Parathyroid adenoma (tissue), 2 donors: ENCODE data around the gene MAL.
A peak's percentile ranks its signal among the peaks of the same experiment; 100 is the strongest.

Experiments
- H2AFZ ChIP-seq: fragments of 300-600 bp; sonication (generic); one replicate; pipeline ENCODE4 v1.7.0; 2017; ENCODE audit warnings: antibody characterized with exemption, mild to moderate bottlenecking
- H3K27ac ChIP-seq: fragments of 300-600 bp; sonication (generic); one replicate; pipeline ENCODE4 v1.7.0; 2017
- H3K27me3 ChIP-seq: fragments of 300-600 bp; sonication (generic); one replicate; pipeline ENCODE4 v1.7.0; 2017; ENCODE audit warnings: low read length; ENCODE audit not compliant: control insufficient read depth, insufficient read depth
- H3K36me3 ChIP-seq: fragments of 300-600 bp; sonication (generic); one replicate; pipeline ENCODE4 v1.7.0; 2017; ENCODE audit warnings: low read length; ENCODE audit not compliant: control insufficient read depth, insufficient read depth
- H3K4me1 ChIP-seq: fragments of 300-600 bp; sonication (generic); one replicate; pipeline ENCODE4 v1.7.0; 2017; ENCODE audit warnings: control low read depth
- H3K4me2 ChIP-seq: fragments of 300-600 bp; sonication (generic); one replicate; pipeline ENCODE4 v1.7.0; 2017; ENCODE audit warnings: low read length
- H3K4me3 ChIP-seq: fragments of 300-600 bp; sonication (generic); one replicate; pipeline ENCODE4 v1.7.0; 2017; ENCODE audit warnings: low read depth, low read length
- H3K79me2 ChIP-seq: fragments of 300-600 bp; sonication (generic); one replicate; pipeline ENCODE4 v1.7.0; 2017; ENCODE audit warnings: control low read depth
- H3K9ac ChIP-seq: fragments of 300-600 bp; sonication (generic); one replicate; pipeline ENCODE4 v1.7.0; 2017; ENCODE audit warnings: mild to moderate bottlenecking
- H3K9me3 ChIP-seq: fragments of 300-600 bp; sonication (generic); one replicate; pipeline ENCODE4 v1.7.0; 2017; ENCODE audit warnings: low read length; ENCODE audit not compliant: control insufficient read depth
- TF ChIP-seq, protein P1 (sequence below): fragments of 300-600 bp; sonication (generic); IDR thresholded peaks from one replicate; pipeline ENCODE4 v1.7.0; 2017; ENCODE audit warnings: antibody characterized with exemption, mild to moderate bottlenecking
- donor health status: primary hyperparathyroidism.

Gene MAL

DNA sequence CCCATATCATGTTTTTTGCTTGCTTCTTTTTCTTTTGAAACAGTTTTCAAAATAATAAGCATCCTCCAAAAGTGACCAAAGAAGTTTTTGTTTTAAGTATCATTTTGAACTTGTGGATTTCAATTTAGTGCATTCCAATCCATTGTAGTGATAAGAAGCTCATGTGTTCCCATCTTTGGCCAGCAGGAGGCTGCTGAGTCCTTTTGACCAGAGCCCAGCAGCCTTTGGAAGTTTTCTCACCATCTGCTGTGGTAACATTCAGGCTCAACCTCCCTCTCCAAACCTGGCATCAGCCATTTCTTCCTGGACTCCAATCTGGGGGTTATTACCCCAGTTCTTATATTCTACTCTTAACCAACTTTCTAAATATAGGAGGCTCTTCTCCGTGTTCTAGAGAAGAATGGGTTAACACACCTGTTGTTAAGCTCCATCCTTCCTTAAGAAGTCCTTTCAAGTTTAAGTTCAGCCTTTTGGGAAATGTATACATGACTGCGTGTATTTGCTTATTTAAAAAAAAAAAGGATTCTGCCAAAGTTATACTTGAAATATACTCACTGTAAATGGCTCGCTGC is 39.0 kb upstream of the MAL start:
- Histone ChIP-seq H3K36me3 (no peaks in the 10 kb centered on the region), H2AFZ (no peak overlapping the region), H3K4me2 (no peak overlapping the region), H3K27ac (no peak overlapping the region), H3K27me3 (no peaks in the 10 kb centered on the region), H3K9ac (no peak overlapping the region), H3K79me2 (no peaks in the 10 kb centered on the region), H3K4me1 (no peaks in the 10 kb centered on the region), H3K4me3 (no peak overlapping the region), H3K9me3 (no peaks in the 10 kb centered on the region)
- TF ChIP-seq, protein P1, sequence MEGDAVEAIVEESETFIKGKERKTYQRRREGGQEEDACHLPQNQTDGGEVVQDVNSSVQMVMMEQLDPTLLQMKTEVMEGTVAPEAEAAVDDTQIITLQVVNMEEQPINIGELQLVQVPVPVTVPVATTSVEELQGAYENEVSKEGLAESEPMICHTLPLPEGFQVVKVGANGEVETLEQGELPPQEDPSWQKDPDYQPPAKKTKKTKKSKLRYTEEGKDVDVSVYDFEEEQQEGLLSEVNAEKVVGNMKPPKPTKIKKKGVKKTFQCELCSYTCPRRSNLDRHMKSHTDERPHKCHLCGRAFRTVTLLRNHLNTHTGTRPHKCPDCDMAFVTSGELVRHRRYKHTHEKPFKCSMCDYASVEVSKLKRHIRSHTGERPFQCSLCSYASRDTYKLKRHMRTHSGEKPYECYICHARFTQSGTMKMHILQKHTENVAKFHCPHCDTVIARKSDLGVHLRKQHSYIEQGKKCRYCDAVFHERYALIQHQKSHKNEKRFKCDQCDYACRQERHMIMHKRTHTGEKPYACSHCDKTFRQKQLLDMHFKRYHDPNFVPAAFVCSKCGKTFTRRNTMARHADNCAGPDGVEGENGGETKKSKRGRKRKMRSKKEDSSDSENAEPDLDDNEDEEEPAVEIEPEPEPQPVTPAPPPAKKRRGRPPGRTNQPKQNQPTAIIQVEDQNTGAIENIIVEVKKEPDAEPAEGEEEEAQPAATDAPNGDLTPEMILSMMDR = peak; percentile 68

DNA sequence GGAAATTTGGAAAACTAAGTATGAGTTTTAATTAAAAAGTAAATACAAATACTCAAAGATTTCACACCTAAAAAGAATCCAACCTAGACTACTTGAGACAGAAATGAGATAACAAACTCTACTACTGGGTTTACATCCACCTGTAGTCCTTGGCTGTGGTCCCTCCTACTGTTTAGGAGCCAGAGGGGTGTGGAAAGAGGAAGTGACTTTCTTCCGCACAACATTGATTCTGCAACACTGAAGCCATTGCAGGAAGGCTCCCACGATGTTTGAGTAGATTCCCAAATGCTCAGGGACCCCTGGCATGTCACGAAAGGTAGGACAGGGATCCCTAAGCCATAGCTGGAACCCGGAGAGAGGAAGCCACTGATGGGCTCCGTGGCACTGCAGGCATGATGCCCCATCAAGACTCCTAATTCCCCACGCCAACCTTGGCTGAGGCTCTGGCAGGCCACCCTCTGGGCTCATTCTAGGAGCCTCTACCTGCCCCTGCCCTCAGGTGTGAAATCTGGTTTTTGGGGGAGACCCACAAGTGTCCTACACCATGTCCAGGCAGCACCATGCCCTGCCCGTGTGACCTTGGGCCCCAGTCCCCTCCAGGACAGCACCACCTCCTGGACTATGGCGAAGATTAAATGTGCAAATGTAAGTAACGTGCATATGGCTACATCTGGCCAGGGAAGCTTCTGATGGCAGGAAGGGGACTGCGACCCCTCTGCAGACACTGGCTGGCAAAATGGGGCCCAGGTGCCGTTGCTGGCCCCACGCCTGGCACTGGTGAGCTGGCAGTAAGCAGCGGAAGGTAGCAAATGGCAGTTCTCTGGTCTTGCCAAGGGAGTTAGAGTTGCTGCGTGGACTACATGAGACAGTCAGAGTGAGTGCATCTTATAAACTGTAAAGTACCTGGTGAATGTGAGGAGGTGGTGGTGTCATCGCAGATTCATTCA is 38.2 kb upstream of the MAL start:
- Histone ChIP-seq H3K27ac (no peak overlapping the region), H3K36me3 (no peaks in the 10 kb centered on the region), H3K9me3 (no peaks in the 10 kb centered on the region), H3K4me3 (no peak overlapping the region), H3K9ac (no peak overlapping the region), H3K4me2 (no peak overlapping the region), H3K4me1 (no peaks in the 10 kb centered on the region), H2AFZ (no peak overlapping the region), H3K27me3 (no peaks in the 10 kb centered on the region), H3K79me2 (no peaks in the 10 kb centered on the region)
- TF ChIP-seq, protein P1 = no peak

GRCh38 chr2:94990956-94991355 is 34.6 kb upstream of the MAL start:
- H3K9ac ChIP-seq = no peak overlapping the region
- H3K4me2 ChIP-seq = no peak overlapping the region
- no peak overlapping the region for H3K4me3 ChIP-seq
- H3K27me3 ChIP-seq = no peaks in the 10 kb centered on the region
- H3K79me2 ChIP-seq = no peaks in the 10 kb centered on the region
- no peak overlapping the region for H3K27ac ChIP-seq
- no peaks in the 10 kb centered on the region for H3K4me1 ChIP-seq
- TF ChIP-seq, protein P1 = no peak
- H2AFZ ChIP-seq = no peak overlapping the region
- no peaks in the 10 kb centered on the region for H3K36me3 ChIP-seq
- H3K9me3 ChIP-seq = no peaks in the 10 kb centered on the region

GRCh38 chr2:94992360-94992759 is 33.1 kb upstream of the MAL start:
- H3K36me3 ChIP-seq = no peaks in the 10 kb centered on the region
- H3K79me2 ChIP-seq = no peaks in the 10 kb centered on the region
- H3K27me3 ChIP-seq = no peaks in the 10 kb centered on the region
- H3K27ac ChIP-seq = no peak overlapping the region
- H3K4me3 ChIP-seq = no peak overlapping the region
- no peak overlapping the region for H2AFZ ChIP-seq
- no peak overlapping the region for H3K9ac ChIP-seq
- TF ChIP-seq, protein P1 = no peak
- no peaks in the 10 kb centered on the region for H3K9me3 ChIP-seq
- H3K4me1 ChIP-seq = no peaks in the 10 kb centered on the region
- H3K4me2 ChIP-seq = no peak overlapping the region
